Hepatocyte (in vitro differentiated cells): ENCODE data around the gene OLIG2. TPM values are rescaled to one million over a fixed set of nuclear protein-coding genes. Genes with fewer than 3 reads are reported as not detected.

ENCODE experiments used
- DNase-seq: peaks from one replicate; pipeline ENCODE4 v3.0.0-alpha.2; 2016; ENCODE audit warnings: low spot score
- H2AFZ ChIP-seq: fragments of 200-600 bp; sonication (generic); 2 replicates; pipeline ENCODE4 v1.6.0; 2016; ENCODE audit warnings: antibody characterized with exemption, mild to moderate bottlenecking
- H3K27ac ChIP-seq: fragments of 200-600 bp; sonication (generic); 2 replicates; pipeline ENCODE4 v1.5.1; 2016; ENCODE audit warnings: mild to moderate bottlenecking
- H3K27me3 ChIP-seq: fragments of 200-600 bp; sonication (generic); 2 replicates; pipeline ENCODE4 v1.6.1; 2016
- H3K36me3 ChIP-seq: fragments of 200-600 bp; sonication (generic); replicated peaks from 2 replicates; pipeline ENCODE4 v1.5.1; 2016; ENCODE audit warnings: low read depth; ENCODE audit not compliant: insufficient read depth
- H3K4me1 ChIP-seq: fragments of 200-600 bp; sonication (generic); 2 replicates; pipeline ENCODE4 v1.5.1; 2016; ENCODE audit warnings: mild to moderate bottlenecking, moderate library complexity; ENCODE audit not compliant: insufficient read depth
- H3K4me2 ChIP-seq: fragments of 200-600 bp; sonication (generic); 2 replicates; pipeline ENCODE4 v1.6.0; 2016
- H3K4me3 ChIP-seq: fragments of 200-600 bp; sonication (generic); 2 replicates; pipeline ENCODE4 v1.5.1; 2016; ENCODE audit warnings: mild to moderate bottlenecking
- H3K79me2 ChIP-seq: fragments of 200-600 bp; sonication (generic); 2 replicates; pipeline ENCODE4 v1.6.0; 2017; ENCODE audit warnings: mild to moderate bottlenecking
- H3K9me2 ChIP-seq: fragments of 200-600 bp; sonication (generic); replicated peaks from 2 replicates; pipeline ENCODE4 v1.6.0; 2017; ENCODE audit warnings: mild to moderate bottlenecking; ENCODE audit not compliant: insufficient read depth
- H3K9me3 ChIP-seq: fragments of 200-600 bp; sonication (generic); 2 replicates; pipeline ENCODE4 v1.5.1; 2016; ENCODE audit warnings: low read depth, mild to moderate bottlenecking
- H4K20me1 ChIP-seq: fragments of 200-600 bp; sonication (generic); 2 replicates; pipeline ENCODE4 v1.6.0; 2016; ENCODE audit warnings: mild to moderate bottlenecking; ENCODE audit not compliant: insufficient read depth, poor library complexity, severe bottlenecking
- CTCF ChIP-seq: fragments of 200-600 bp; sonication (generic); IDR thresholded peaks from 2 replicates; pipeline ENCODE4 v1.5.1; 2016; ENCODE audit warnings: antibody characterized with exemption, mild to moderate bottlenecking; ENCODE audit not compliant: poor library complexity
- EZH2 ChIP-seq: fragments of 200-600 bp; sonication (generic); IDR thresholded peaks from 2 replicates; pipeline ENCODE4 v1.6.1; 2016; ENCODE audit warnings: antibody characterized with exemption, mild to moderate bottlenecking, borderline replicate concordance
- EZH2phosphoT487 ChIP-seq: fragments of 200-600 bp; sonication (generic); IDR thresholded peaks from one replicate; pipeline ENCODE4 v1.6.1; 2018; ENCODE audit warnings: antibody characterized with exemption, mild to moderate bottlenecking, low read depth, moderate library complexity; ENCODE audit not compliant: unreplicated experiment, severe bottlenecking
- WGBS: methylation state at CpG from one replicate; pipeline ENCODE4 v1.1.6; 2016; ENCODE audit warnings: low lambda C conversion rate; ENCODE audit errors: missing lambda C conversion rate; 5-methylcytosine and 5-hydroxymethylcytosine counted together
- polyA plus RNA-seq: library from polyadenylated mRNA; unstranded; fragments of >200 nt; fragmentation: Nextera tagmentation; extraction: Ambion mirVana; gene quantifications from 2 replicates; pipeline ENCODE4 v1.2.1, GENCODE V29; 2016
- total RNA-seq: library from RNA; depleted of rRNA; stranded (reverse); fragments of >200 nt; gene quantifications from 2 replicates; pipeline ENCODE4 v1.2.3, GENCODE V29; 2014

OLIG2 gene
- total and polyA plus RNA-seq, 2 experiments from 2014 or later: not detected

- Histone ChIP-seq H3K9me3 (no peaks in the 10 kb centered on the region), H3K9me2 (no peaks in the 10 kb centered on the region), H3K4me3 (no peak overlapping the region), H3K36me3 (no peaks in the 10 kb centered on the region), H3K79me2 (no peaks in the 10 kb centered on the region), H4K20me1 (no peaks in the 10 kb centered on the region), H2AFZ (no peak overlapping the region), H3K4me2 (no peak overlapping the region), H3K4me1 (no peaks in the 10 kb centered on the region), H3K27me3 (peaks cover 99% of the 10 kb centered on the region), H3K27ac (no peak overlapping the region)
- DNase-seq: no peak
- TF ChIP-seq EZH2 (no peak), EZH2phosphoT487 (no peak)
- WGBS: 49% methylated on average over 6 of the region's 6 CpGs
Measured at GRCh38 chr21:33030633-33031032, 4.9 kb downstream of the OLIG2 start.

- Histone ChIP-seq H3K4me2 (no peak overlapping the region), H3K27me3 (peaks cover 96% of the 10 kb centered on the region), H3K79me2 (no peaks in the 10 kb centered on the region), H3K4me3 (no peak overlapping the region), H4K20me1 (no peaks in the 10 kb centered on the region), H3K4me1 (no peaks in the 10 kb centered on the region), H3K27ac (no peak overlapping the region), H2AFZ (no peak overlapping the region), H3K36me3 (no peaks in the 10 kb centered on the region), H3K9me3 (no peaks in the 10 kb centered on the region), H3K9me2 (no peaks in the 10 kb centered on the region)
- TF ChIP-seq EZH2 (peak; percentile 28), CTCF (no peak)
- DNase-seq: no peak
- 42% methylated on average over 10 of the region's 10 CpGs for WGBS
Measured at GRCh38 chr21:33031152-33031911, 5.6 kb downstream of the OLIG2 start.

- Histone ChIP-seq H3K27ac (no peak overlapping the region), H2AFZ (no peak overlapping the region), H3K9me2 (no peaks in the 10 kb centered on the region), H4K20me1 (no peaks in the 10 kb centered on the region), H3K4me1 (no peaks in the 10 kb centered on the region), H3K27me3 (peaks cover 96% of the 10 kb centered on the region), H3K4me2 (no peak overlapping the region), H3K4me3 (no peak overlapping the region), H3K9me3 (no peaks in the 10 kb centered on the region), H3K36me3 (no peaks in the 10 kb centered on the region), H3K79me2 (no peaks in the 10 kb centered on the region)
- TF ChIP-seq CTCF (no peak), EZH2phosphoT487 (peak; percentile 49)
- WGBS: 37% methylated on average over 10 of the region's 10 CpGs
- DNase-seq: no peak
Measured at GRCh38 chr21:33032434-33033047, 6.8 kb downstream of the OLIG2 start.
